Neural cell (in vitro differentiated cells): ENCODE measurements around the gene TAB2. TPM values are rescaled to one million over a fixed set of nuclear protein-coding genes. Genes with fewer than 3 reads are reported as not detected.

Experiments used
- H2AFZ ChIP-seq: fragments of 200-600, 300-800 bp; sonication (generic), shearing (Covaris generic); 2 replicates; pipeline ENCODE4 v1.6.0; 2014; ENCODE audit warnings: low read depth, mild to moderate bottlenecking, antibody characterized with exemption, low read length, moderate library complexity
- H3F3A ChIP-seq: fragments of 200-600 bp; shearing (Covaris generic); 2 replicates; pipeline ENCODE4 v1.6.1; 2016; ENCODE audit warnings: mild to moderate bottlenecking, moderate library complexity, mixed read lengths, antibody characterized with exemption, low read length; ENCODE audit not compliant: insufficient read depth, poor library complexity, severe bottlenecking
- H3K27ac ChIP-seq: fragments of 200-600, 300-800 bp; sonication (generic), shearing (Covaris generic); 2 replicates; pipeline ENCODE4 v1.5.1; 2014; ENCODE audit warnings: mild to moderate bottlenecking, low read length, moderate library complexity
- H3K27me3 ChIP-seq: fragments of 300-800, 200-600 bp; sonication (generic), shearing (Covaris generic); 2 replicates; pipeline ENCODE4 v1.6.0; 2014; ENCODE audit warnings: mild to moderate bottlenecking, low read depth, low read length, moderate library complexity; ENCODE audit not compliant: insufficient read depth
- H3K36me3 ChIP-seq: fragments of 300-800, 200-600 bp; sonication (generic), shearing (Covaris generic); 2 replicates; pipeline ENCODE4 v1.5.1; 2014; ENCODE audit warnings: mild to moderate bottlenecking, antibody characterized with exemption, low read length, moderate library complexity; ENCODE audit not compliant: insufficient read depth
- H3K4me2 ChIP-seq: fragments of 300-800, 200-600 bp; sonication (generic), shearing (Covaris generic); 2 replicates; pipeline ENCODE4 v1.6.0; 2014; ENCODE audit warnings: mild to moderate bottlenecking, low read length
- H3K4me3 ChIP-seq: fragments of 300-800, 200-600 bp; sonication (generic), shearing (Covaris generic); 2 replicates; pipeline ENCODE4 v1.5.1; 2014; ENCODE audit warnings: mild to moderate bottlenecking, low read length, moderate library complexity
- H3K79me2 ChIP-seq: fragments of 200-600 bp; shearing (Covaris generic); replicated peaks from 2 replicates; pipeline ENCODE4 v1.6.0; 2014; ENCODE audit warnings: mild to moderate bottlenecking, low read length, moderate library complexity; ENCODE audit not compliant: insufficient read depth
- H3K9ac ChIP-seq: fragments of 300-800, 200-600 bp; sonication (generic), shearing (Covaris generic); 2 replicates; pipeline ENCODE4 v1.6.1; 2016; ENCODE audit warnings: mild to moderate bottlenecking, low read length, mixed read lengths
- H3K9me2 ChIP-seq: fragments of 200-600 bp; shearing (Covaris generic); 2 replicates; pipeline ENCODE4 v1.6.1; 2016; ENCODE audit warnings: mild to moderate bottlenecking, low read length, mixed read lengths; ENCODE audit not compliant: insufficient read depth
- H3K9me3 ChIP-seq: fragments of 200-600, 300-800 bp; sonication (generic), shearing (Covaris generic); 2 replicates; pipeline ENCODE4 v1.6.1; 2016; ENCODE audit warnings: mild to moderate bottlenecking, mixed run types, low read length, moderate library complexity, mixed read lengths
- H4K20me1 ChIP-seq: fragments of 200-600 bp; shearing (Covaris generic); 2 replicates; pipeline ENCODE4 v1.6.1; 2016; ENCODE audit warnings: mild to moderate bottlenecking, mixed run types; ENCODE audit not compliant: insufficient read depth
- EP300 ChIP-seq: fragments of 450-650 bp; conservative IDR thresholded peaks from 2 replicates; pipeline ENCODE4 v1.6.1; 2014; ENCODE audit warnings: antibody characterized with exemption, mild to moderate bottlenecking, moderate library complexity; ENCODE audit not compliant: poor library complexity, severe bottlenecking
- EZH2 ChIP-seq: fragments of 200-600, 300-800 bp; shearing (Covaris generic), sonication (generic); IDR thresholded peaks from 2 replicates; pipeline ENCODE4 v1.6.1; 2014; ENCODE audit warnings: antibody characterized with exemption, low read length, borderline replicate concordance, mild to moderate bottlenecking; ENCODE audit not compliant: insufficient read depth, poor library complexity, severe bottlenecking
- MXI1 ChIP-seq: fragments of 450-650 bp; conservative IDR thresholded peaks from 2 replicates; pipeline ENCODE4 v1.6.1; 2014; ENCODE audit warnings: antibody characterized with exemption, mild to moderate bottlenecking; ENCODE audit not compliant: poor library complexity, severe bottlenecking
- POLR2AphosphoS5 ChIP-seq: IDR thresholded peaks from 2 replicates; pipeline ENCODE4 v1.6.1; 2012
- RAD21 ChIP-seq: fragments of 450-650 bp; conservative IDR thresholded peaks from 2 replicates; pipeline ENCODE4 v1.6.1; 2014; ENCODE audit warnings: antibody characterized with exemption, mild to moderate bottlenecking, moderate library complexity
- SMC3 ChIP-seq: fragments of 450-650 bp; conservative IDR thresholded peaks from 2 replicates; pipeline ENCODE4 v1.6.1; 2014; ENCODE audit warnings: antibody characterized with exemption, mild to moderate bottlenecking, moderate library complexity; ENCODE audit not compliant: poor library complexity
- TAF1 ChIP-seq: IDR thresholded peaks from 2 replicates; pipeline ENCODE4 v1.6.1; 2012; ENCODE audit warnings: low read depth
- polyA plus RNA-seq: library from polyadenylated mRNA; depleted of rRNA; stranded (reverse); fragments of >200 nt; gene quantifications from 2 replicates; pipeline ENCODE4 v1.2.3, GENCODE V29; 2014
- TF ChIP-seq, protein P1 (sequence below): IDR thresholded peaks from 2 replicates; pipeline ENCODE4 v1.6.1; 2012; ENCODE audit warnings: borderline replicate concordance
- TF ChIP-seq, protein P2 (sequence below): fragments of 450-650 bp; IDR thresholded peaks from 2 replicates; pipeline ENCODE4 v1.5.1; 2014; ENCODE audit warnings: antibody characterized with exemption, mild to moderate bottlenecking, moderate library complexity; ENCODE audit not compliant: poor library complexity, severe bottlenecking

The TAB2 gene
- polyA plus RNA-seq, 1 donor from 2014 or later = 27.6 TPM

DNA sequence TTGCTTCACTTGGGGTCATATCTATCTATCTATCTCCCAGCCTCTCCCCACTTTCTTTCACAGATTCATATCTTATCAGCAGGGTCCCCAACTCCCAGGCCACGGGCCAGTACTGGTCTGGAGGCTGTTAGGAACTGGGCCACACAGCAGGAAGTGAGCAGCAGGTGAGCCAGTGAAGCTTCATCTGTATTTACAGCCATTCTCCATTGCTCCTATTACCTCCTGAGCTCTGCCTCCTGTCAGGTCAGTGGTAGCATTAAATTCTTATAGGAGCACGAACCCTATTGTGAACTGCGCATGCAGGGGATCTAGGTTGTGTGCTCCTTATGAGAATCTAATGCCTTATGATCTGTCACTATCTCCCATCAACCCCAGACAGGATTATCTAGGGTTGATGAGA, 14.8 kb upstream of the TAB2 start:
- H3K9me2 ChIP-seq = no peaks in the 10 kb centered on the region
- no peaks in the 10 kb centered on the region for H3F3A ChIP-seq
- no peak overlapping the region for H2AFZ ChIP-seq
- H3K9ac ChIP-seq = no peak overlapping the region
- no peaks in the 10 kb centered on the region for H3K79me2 ChIP-seq
- no peaks in the 10 kb centered on the region for H3K27me3 ChIP-seq
- H3K9me3 ChIP-seq = no peaks in the 10 kb centered on the region
- no peak overlapping the region for H3K4me2 ChIP-seq
- no peaks in the 10 kb centered on the region for H3K36me3 ChIP-seq
- TF ChIP-seq, protein P1, sequence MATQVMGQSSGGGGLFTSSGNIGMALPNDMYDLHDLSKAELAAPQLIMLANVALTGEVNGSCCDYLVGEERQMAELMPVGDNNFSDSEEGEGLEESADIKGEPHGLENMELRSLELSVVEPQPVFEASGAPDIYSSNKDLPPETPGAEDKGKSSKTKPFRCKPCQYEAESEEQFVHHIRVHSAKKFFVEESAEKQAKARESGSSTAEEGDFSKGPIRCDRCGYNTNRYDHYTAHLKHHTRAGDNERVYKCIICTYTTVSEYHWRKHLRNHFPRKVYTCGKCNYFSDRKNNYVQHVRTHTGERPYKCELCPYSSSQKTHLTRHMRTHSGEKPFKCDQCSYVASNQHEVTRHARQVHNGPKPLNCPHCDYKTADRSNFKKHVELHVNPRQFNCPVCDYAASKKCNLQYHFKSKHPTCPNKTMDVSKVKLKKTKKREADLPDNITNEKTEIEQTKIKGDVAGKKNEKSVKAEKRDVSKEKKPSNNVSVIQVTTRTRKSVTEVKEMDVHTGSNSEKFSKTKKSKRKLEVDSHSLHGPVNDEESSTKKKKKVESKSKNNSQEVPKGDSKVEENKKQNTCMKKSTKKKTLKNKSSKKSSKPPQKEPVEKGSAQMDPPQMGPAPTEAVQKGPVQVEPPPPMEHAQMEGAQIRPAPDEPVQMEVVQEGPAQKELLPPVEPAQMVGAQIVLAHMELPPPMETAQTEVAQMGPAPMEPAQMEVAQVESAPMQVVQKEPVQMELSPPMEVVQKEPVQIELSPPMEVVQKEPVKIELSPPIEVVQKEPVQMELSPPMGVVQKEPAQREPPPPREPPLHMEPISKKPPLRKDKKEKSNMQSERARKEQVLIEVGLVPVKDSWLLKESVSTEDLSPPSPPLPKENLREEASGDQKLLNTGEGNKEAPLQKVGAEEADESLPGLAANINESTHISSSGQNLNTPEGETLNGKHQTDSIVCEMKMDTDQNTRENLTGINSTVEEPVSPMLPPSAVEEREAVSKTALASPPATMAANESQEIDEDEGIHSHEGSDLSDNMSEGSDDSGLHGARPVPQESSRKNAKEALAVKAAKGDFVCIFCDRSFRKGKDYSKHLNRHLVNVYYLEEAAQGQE = no peak
- TF ChIP-seq, protein P2, sequence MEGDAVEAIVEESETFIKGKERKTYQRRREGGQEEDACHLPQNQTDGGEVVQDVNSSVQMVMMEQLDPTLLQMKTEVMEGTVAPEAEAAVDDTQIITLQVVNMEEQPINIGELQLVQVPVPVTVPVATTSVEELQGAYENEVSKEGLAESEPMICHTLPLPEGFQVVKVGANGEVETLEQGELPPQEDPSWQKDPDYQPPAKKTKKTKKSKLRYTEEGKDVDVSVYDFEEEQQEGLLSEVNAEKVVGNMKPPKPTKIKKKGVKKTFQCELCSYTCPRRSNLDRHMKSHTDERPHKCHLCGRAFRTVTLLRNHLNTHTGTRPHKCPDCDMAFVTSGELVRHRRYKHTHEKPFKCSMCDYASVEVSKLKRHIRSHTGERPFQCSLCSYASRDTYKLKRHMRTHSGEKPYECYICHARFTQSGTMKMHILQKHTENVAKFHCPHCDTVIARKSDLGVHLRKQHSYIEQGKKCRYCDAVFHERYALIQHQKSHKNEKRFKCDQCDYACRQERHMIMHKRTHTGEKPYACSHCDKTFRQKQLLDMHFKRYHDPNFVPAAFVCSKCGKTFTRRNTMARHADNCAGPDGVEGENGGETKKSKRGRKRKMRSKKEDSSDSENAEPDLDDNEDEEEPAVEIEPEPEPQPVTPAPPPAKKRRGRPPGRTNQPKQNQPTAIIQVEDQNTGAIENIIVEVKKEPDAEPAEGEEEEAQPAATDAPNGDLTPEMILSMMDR = no peak
- TF ChIP-seq EZH2 (no peak), SMC3 (no peak), TAF1 (no peak), RAD21 (no peak), EP300 (no peak), POLR2AphosphoS5 (no peak)
- H3K4me3 ChIP-seq = no peak overlapping the region
- H4K20me1 ChIP-seq = no peaks in the 10 kb centered on the region
- no peak overlapping the region for H3K27ac ChIP-seq

DNA sequence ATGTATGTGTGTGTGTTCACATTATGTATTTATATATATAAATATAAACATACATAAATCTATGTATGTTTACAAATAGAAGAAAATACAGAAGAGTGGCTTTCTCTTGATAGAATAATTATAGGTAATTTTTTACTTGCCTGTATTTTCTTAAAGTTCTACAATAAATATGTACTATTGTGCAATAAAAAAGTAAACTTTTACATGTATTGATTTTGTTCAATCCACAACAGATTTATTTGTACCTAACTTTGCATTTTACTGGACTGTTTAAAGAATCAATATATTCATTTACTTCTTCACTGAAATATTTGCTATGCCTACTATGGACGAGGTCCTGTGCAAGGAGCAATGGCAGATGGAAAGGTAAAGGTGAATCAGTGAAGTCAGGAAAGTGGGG, 14.0 kb upstream of the TAB2 start:
- no peaks in the 10 kb centered on the region for H4K20me1 ChIP-seq
- no peaks in the 10 kb centered on the region for H3K9me3 ChIP-seq
- H3F3A ChIP-seq = no peaks in the 10 kb centered on the region
- H3K27me3 ChIP-seq = no peaks in the 10 kb centered on the region
- no peaks in the 10 kb centered on the region for H3K9me2 ChIP-seq
- no peak overlapping the region for H2AFZ ChIP-seq
- H3K4me2 ChIP-seq = no peak overlapping the region
- no peaks in the 10 kb centered on the region for H3K79me2 ChIP-seq
- H3K4me3 ChIP-seq = no peak overlapping the region
- H3K27ac ChIP-seq = no peak overlapping the region
- H3K9ac ChIP-seq = no peak overlapping the region
- TF ChIP-seq EZH2 = no peak
- TF ChIP-seq EP300 = no peak
- no peak for TF ChIP-seq MXI1
- TF ChIP-seq, protein P2 = no peak
- TF ChIP-seq POLR2AphosphoS5 = no peak
- TF ChIP-seq, protein P1 = no peak
- no peak for TF ChIP-seq RAD21
- TF ChIP-seq TAF1 = no peak
- TF ChIP-seq SMC3 = no peak
- no peaks in the 10 kb centered on the region for H3K36me3 ChIP-seq
